Keratinocyte (primary cell): ENCODE results near the gene GGT5. TPM values are rescaled to one million over a fixed set of nuclear protein-coding genes. Genes with fewer than 3 reads are reported as not detected.
"Not testable (repeated sequence)": the region's sequence is repeated elsewhere in the genome, so short reads cannot be mapped to it uniquely, and the experiment has no call there.

Source experiments
- DNase-seq: peaks from one replicate; pipeline ENCODE4 v3.0.0-alpha.2; 2011; ENCODE audit warnings: low read depth, missing footprints, low spot score
- FAIRE-seq: peaks from 2 replicates; lab custom pipeline; 2011; peaks lifted over from hg19 to GRCh38; lab: Jason Lieb, UNC
- H2AFZ ChIP-seq: 2 replicates; pipeline ENCODE4 v1.6.0; 2012; ENCODE audit warnings: low read length, control low read depth, inconsistent platforms; ENCODE audit not compliant: control insufficient read depth
- H3K27ac ChIP-seq: 2 replicates; pipeline ENCODE4 v1.5.1; 2011; ENCODE audit warnings: low read length; ENCODE audit not compliant: control insufficient read depth, insufficient read depth
- H3K27me3 ChIP-seq: 3 replicates; pipeline ENCODE4 v1.6.0; 2011; ENCODE audit warnings: low read length; ENCODE audit not compliant: control insufficient read depth, insufficient read depth; ENCODE audit errors: extremely low read depth
- H3K36me3 ChIP-seq, 2 experiments: 2 replicates in 1 of 2; 3 replicates in 1 of 2; pipeline ENCODE4 v1.5.1; 2011; ENCODE audit warnings: low read length in 2 of 2, mild to moderate bottlenecking in 1 of 2; ENCODE audit not compliant: control insufficient read depth in 2 of 2, insufficient read depth in 2 of 2; ENCODE audit errors: extremely low read depth in 1 of 2
- H3K4me1 ChIP-seq: 3 replicates; pipeline ENCODE4 v1.5.1; 2011; ENCODE audit warnings: low read length; ENCODE audit not compliant: control insufficient read depth, insufficient read depth; ENCODE audit errors: extremely low read depth
- H3K4me2 ChIP-seq: 3 replicates; pipeline ENCODE4 v1.6.0; 2011; ENCODE audit warnings: low read depth, low read length; ENCODE audit not compliant: control insufficient read depth, insufficient read depth; ENCODE audit errors: extremely low read depth
- H3K4me3 ChIP-seq, 3 experiments: fragments of 200-600 bp in 1 of 3; sonication (generic) in 1 of 3; 2 replicates in 2 of 3; 3 replicates in 1 of 3; pipeline ENCODE4 v1.5.1; 2011 to 2016; ENCODE audit warnings: low read length in 3 of 3, mild to moderate bottlenecking in 3 of 3, control low read depth in 2 of 3, inconsistent platforms in 1 of 3, low read depth in 1 of 3, mixed read lengths in 1 of 3, mixed run types in 1 of 3, moderate library complexity in 1 of 3; ENCODE audit not compliant: control insufficient read depth in 2 of 3, insufficient read depth in 2 of 3; ENCODE audit errors: extremely low read depth in 1 of 3
- H3K79me2 ChIP-seq: 2 replicates; pipeline ENCODE4 v1.6.0; 2012; ENCODE audit warnings: low read length; ENCODE audit not compliant: control insufficient read depth, insufficient read depth
- H3K9ac ChIP-seq: 3 replicates; pipeline ENCODE4 v1.6.0; 2011; ENCODE audit warnings: low read length; ENCODE audit not compliant: control insufficient read depth, insufficient read depth; ENCODE audit errors: extremely low read depth
- H3K9me1 ChIP-seq: 3 replicates; pipeline ENCODE4 v1.6.0; 2011; ENCODE audit warnings: low read length; ENCODE audit not compliant: control insufficient read depth, insufficient read depth; ENCODE audit errors: extremely low read depth
- H3K9me3 ChIP-seq: 2 replicates; pipeline ENCODE4 v1.5.1; 2012; ENCODE audit warnings: low read depth, low read length; ENCODE audit not compliant: control insufficient read depth
- H4K20me1 ChIP-seq: 3 replicates; pipeline ENCODE4 v1.6.0; 2011; ENCODE audit warnings: low read length; ENCODE audit not compliant: control insufficient read depth, insufficient read depth; ENCODE audit errors: extremely low read depth
- CTCF ChIP-seq, 3 experiments: IDR thresholded peaks in 1 of 3; conservative IDR thresholded peaks in 1 of 3; optimal IDR thresholded peaks in 1 of 3; 2 replicates in 2 of 3; 3 replicates in 1 of 3; pipeline versions ENCODE3 to v1.5.1; 2011; ENCODE audit warnings: low read length in 3 of 3, mild to moderate bottlenecking in 3 of 3, moderate library complexity in 2 of 3, control low read depth in 1 of 3, inconsistent platforms in 1 of 3; ENCODE audit not compliant: insufficient read depth in 2 of 3; ENCODE audit errors: extremely low read depth in 1 of 3
- EZH2 ChIP-seq: IDR thresholded peaks from one replicate; pipeline ENCODE4 v1.6.1; 2012; ENCODE audit warnings: inconsistent platforms, mild to moderate bottlenecking, low read length, moderate library complexity
- dilution Hi-C: fragments of 300-500 bp; cut with MboI; formaldehyde crosslinking; loops from one replicate; pipeline ENCODE4 v1.7.0; 2020; ENCODE audit warnings: low sequenced_read_pairs; ENCODE audit not compliant: extremely low pct_ligation_motif_present
- polyA minus RNA-seq, 3 experiments: library from RNA; depleted of rRNA, polyadenylated mRNA; stranded (reverse); fragments of >200 nt; gene quantifications; 1 replicate in 1 of 3; 2 replicates in 1 of 3; 3 replicates in 1 of 3; pipeline ENCODE4 v1.2.3, GENCODE V29; 2011
- polyA plus RNA-seq, 5 experiments: library from polyadenylated mRNA; depleted of rRNA in 3 of 5; stranded (reverse) in 3 of 5; stranded (forward) in 1 of 5; unstranded in 1 of 5; fragments of >200 nt; gene quantifications; 1 replicate in 1 of 5; 2 replicates in 3 of 5; 3 replicates in 1 of 5; pipeline versions ENCODE4 v1.2.1 to v1.2.3, GENCODE V29; 2011 to 2012; ENCODE audit warnings: missing spikeins in 2 of 5, low read depth in 1 of 5, low replicate concordance in 1 of 5

Gene GGT5
- not detected in 3 replicates for polyA plus RNA-seq
- polyA plus RNA-seq (2011; ENCODE audit: low read depth), result not detected
- not detected in 2 replicates for polyA plus RNA-seq (2011; cell fraction: cytosol; rRNA removed)
- not detected in 2 replicates for polyA plus RNA-seq (2011; cell fraction: nucleus; rRNA removed)
- not detected in 2 replicates for polyA plus RNA-seq (2012; ENCODE audit: low replicate concordance)
- polyA minus RNA-seq, result not detected in 3 replicates
- not detected for polyA minus RNA-seq (2011; cell fraction: cytosol; rRNA and poly(A)+ RNA removed)
- polyA minus RNA-seq (2011; cell fraction: nucleus; rRNA and poly(A)+ RNA removed), result not detected in 2 replicates

DNA sequence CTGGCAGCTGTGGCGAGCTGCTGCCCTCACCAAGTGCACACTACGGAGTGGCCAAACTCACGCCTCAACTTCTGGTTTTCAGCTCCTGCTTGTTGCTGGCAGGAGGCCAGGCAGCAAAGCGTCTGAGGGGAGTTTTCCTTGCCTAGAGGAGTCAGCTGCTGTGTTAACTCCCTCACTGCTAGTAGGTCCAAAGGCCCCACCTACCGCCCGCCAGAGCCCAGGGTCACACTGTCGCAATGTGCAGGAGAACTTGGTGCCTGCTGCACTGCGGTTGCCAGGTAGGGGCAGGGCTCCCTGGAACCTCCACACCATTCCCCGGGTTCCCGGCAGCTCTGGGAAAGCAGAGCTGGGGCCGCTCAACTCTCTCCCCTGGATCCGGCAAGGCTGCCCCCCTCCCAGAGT lies at the start of gene GGT5:
Gene GGT5 (minus strand): TSS at position 53 of the 402 bp plus-strand sequence. CDS start 357 bp downstream, outside the sequence.
- H3K4me2 ChIP-seq, FAIRE-seq, H3K36me3 ChIP-seq, H3K9me3 ChIP-seq, H3K4me3 ChIP-seq, H3K27ac ChIP-seq, H3K79me2 ChIP-seq, H3K9me1 ChIP-seq, H3K9ac ChIP-seq, H3K27me3 ChIP-seq, H4K20me1 ChIP-seq, H2AFZ ChIP-seq, H3K4me1 ChIP-seq, dilution Hi-C loops, DNase-seq: not testable (repeated sequence)

DNA sequence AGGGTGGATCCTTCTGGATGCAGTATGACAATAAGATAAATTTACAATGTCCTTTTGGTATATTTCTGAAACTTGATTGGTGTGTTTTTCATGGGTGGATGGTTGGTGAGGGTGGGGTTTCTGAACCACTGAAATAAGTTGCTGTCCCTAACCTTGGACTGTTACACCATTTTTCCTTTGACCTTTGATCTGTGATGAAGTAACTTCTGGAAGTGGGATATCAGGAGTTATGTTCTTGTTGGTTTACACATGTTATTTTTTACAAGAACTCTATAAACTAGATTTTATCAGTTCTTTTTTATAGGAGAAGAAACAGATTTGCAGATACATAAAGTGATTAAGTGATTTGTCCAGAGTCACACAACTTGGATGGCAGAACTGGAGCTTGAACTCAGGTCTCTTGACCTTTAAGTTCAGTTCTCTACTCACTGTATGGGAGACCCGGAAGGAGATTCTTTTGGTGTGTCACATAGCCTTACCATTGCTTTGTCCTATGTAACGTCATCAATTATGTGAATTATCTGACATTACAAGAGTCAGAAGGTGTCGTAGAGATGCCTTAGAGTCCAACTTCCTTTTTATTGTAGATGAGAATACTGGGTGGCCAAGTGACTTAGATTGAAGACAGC lies 47.4 kb upstream of the GGT5 start:
- H3K27me3 ChIP-seq, H3K36me3 ChIP-seq, H3K27ac ChIP-seq, H3K4me1 ChIP-seq, H3K4me3 ChIP-seq, dilution Hi-C loops, H2AFZ ChIP-seq, H3K9me1 ChIP-seq, H3K9ac ChIP-seq, DNase-seq, H3K4me2 ChIP-seq, H3K9me3 ChIP-seq, FAIRE-seq: not testable (repeated sequence)
- Histone ChIP-seq H3K79me2 (peaks cover 47% of the 10 kb centered on the region), H4K20me1 (peaks cover 11% of the 10 kb centered on the region)

GRCh38 chr22:24291515-24292201 lies 46.8 kb upstream of the GGT5 start:
- FAIRE-seq, result no peak
- Histone ChIP-seq H3K27ac (no peak overlapping the region), H4K20me1 (peaks cover 11% of the 10 kb centered on the region), H3K4me2 (no peak overlapping the region), H3K4me1 (no peaks in the 10 kb centered on the region), H3K9me3 (no peaks in the 10 kb centered on the region), H3K9me1 (no peaks in the 10 kb centered on the region), H3K36me3 (peaks cover 0 to 1% of the 10 kb centered on the region in 2 experiments), H2AFZ (no peak overlapping the region), H3K79me2 (peaks cover 50% of the 10 kb centered on the region), H3K4me3 (no peak overlapping the region), H3K9ac (no peak overlapping the region), H3K27me3 (no peaks in the 10 kb centered on the region)
- no peak for DNase-seq
- dilution Hi-C loops, result no loop called here
- TF ChIP-seq CTCF (optimal IDR thresholded peaks at IDR 0.05 in 1 of 3, IDR thresholded peaks at IDR 0.05 in 1 of 3, conservative IDR thresholded peaks at IDR 0.05 in 1 of 3; ENCODE audit: extremely low read depth in 1 of 3, insufficient read depth in 2 of 3, low read length in 3 of 3) (no peak), EZH2 (no peak)
